Measurements from ENCODE around the gene SULT1B1. TPM values are rescaled to one million over a fixed set of nuclear protein-coding genes. Genes with fewer than 3 reads are reported as not detected.

SULT1B1 gene
- total and polyA plus RNA-seq, 5 experiments from 2014 or later, result 13.2 to 25.2 (median 18.2) TPM

DNA sequence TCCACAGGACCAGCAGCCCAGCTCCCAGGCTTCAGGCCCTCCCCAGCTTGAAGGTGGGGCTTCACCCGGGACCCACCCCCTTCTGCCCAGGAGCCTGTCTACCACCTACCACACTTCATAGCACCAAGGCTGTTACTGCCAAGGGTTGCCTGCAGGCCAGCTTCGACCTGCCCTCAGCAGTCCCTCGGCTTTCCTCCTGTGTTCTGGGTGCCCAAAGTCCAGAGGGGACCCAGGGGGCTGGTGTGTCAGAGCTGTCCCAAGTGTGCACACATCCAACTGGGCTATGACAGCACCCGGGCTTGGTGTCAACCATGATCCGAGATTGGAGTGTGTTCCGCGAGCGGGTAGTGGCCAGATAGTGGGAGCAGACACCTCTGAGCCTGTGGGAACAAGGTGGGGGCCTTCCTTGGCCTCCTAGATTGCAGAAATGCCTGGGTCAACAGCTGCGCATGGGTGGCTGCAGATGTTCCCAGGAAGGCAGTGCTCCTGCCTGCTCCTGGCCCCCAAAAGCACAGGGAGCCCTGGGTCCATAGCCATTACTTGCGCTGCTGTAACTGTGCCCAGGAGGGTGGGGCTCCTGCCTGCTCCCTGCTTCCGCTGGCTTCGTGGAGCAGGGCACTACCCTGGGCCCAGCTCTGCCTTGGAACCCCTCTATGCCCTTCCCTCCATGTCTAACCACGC lies 16.8 kb downstream of the SULT1B1 start:
- Mint-ChIP-seq H3K36me3 (peaks cover 23 to 66% (median 66%) of the 10 kb centered on the region in 3 donors), H3K9me3 (peaks cover 13 to 63% (median 39%) of the 10 kb centered on the region in 9 donors), H3K4me1 (peaks cover 0 to 14% (median under 1%) of the 10 kb centered on the region in 4 donors), H3K4me3 (no peak overlapping the region), H3K27ac (no peak overlapping the region), H3K27me3 (no peaks in the 10 kb centered on the region)
- DNase-seq (no peak), ATAC-seq (no peak)
- POLR2A ChIA-PET, result no interaction called here

DNA sequence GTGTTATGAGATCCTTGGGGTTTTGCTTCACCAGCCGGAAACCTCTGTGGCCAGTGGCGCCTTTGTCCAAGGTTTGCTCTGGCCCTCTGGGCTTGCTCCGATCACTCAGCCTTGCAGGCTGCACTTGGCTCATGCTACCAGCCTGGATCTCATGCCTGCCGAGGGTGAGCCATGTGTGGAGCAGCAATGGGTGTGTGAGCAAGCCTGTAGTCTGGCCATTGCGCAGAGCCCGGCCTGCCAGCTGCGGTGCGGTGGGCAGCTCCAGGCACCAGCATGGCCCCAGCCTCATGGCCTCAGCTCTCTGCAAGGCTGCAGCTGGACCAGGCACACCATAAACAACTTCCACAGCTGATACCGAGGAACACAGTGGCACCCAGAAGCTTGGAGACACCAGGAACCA lies 17.8 kb downstream of the SULT1B1 start:
- peak overlapping the region in 2 of 10 donors; percentile 22 to 39 for H3K27ac Mint-ChIP-seq
- peaks cover 13 to 65% (median 39%) of the 10 kb centered on the region in 9 donors for H3K9me3 Mint-ChIP-seq

GRCh38 chr4:69738872-69739271 lies 21.5 kb downstream of the SULT1B1 start:
- Mint-ChIP-seq H3K9me3 (peaks cover 4 to 37% (median 14%) of the 10 kb centered on the region in 9 donors), H3K27ac (peak overlapping the region in 1 of 10 donors; percentile 37), H3K4me1 (peaks cover 7 to 17% (median 9%) of the 10 kb centered on the region in 4 donors), H3K36me3 (peaks cover 22 to 44% (median 29%) of the 10 kb centered on the region in 3 donors), H3K4me3 (no peak overlapping the region), H3K27me3 (no peaks in the 10 kb centered on the region)
- DNase-seq, result no peak
- POLR2A ChIA-PET, result no interaction called here
- ATAC-seq, result no peak

More for the DNA sequence above, 17.8 kb downstream of the SULT1B1 start:
- DNase-seq, result no peak
- POLR2A ChIA-PET, result interaction anchor here (0.8 kb wide), 1 partner anchor 13 kb away, joined by 3 read pairs; no protein-coding TSS in a partner anchor
- no peak for ATAC-seq
- peaks cover 16 to 63% (median 56%) of the 10 kb centered on the region in 3 donors for H3K36me3 Mint-ChIP-seq
- H3K27me3 Mint-ChIP-seq, result no peaks in the 10 kb centered on the region
- H3K4me3 Mint-ChIP-seq, result no peak overlapping the region
- peaks cover 0 to 22% (median under 1%) of the 10 kb centered on the region in 4 donors for H3K4me1 Mint-ChIP-seq

DNA sequence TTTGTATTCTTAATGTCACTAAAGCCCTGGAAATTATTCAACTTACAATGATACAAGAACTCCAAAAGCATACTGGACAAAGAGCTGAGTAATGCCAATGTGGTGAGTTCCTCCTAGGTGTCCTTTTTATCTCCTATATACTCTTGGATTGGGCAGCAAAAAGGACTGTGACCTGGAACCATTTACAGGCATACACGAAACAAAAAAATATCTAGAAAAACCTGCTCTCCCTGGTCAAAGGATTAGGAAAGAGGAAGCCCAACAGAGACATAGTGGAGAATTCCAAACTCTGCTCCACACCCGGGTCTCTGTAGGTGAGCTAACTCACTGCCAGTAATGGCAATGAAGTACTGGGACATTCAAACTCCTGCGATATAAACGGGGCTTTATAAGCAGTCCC lies 25.3 kb downstream of the SULT1B1 start:
- Mint-ChIP-seq H3K4me3 (no peak overlapping the region), H3K36me3 (peaks cover 11 to 49% (median 47%) of the 10 kb centered on the region in 3 donors), H3K27ac (peak overlapping the region in 1 of 10 donors; percentile 49), H3K27me3 (no peaks in the 10 kb centered on the region), H3K9me3 (peaks cover 0 to 13% (median 5%) of the 10 kb centered on the region in 9 donors), H3K4me1 (peaks cover 7 to 13% (median 9%) of the 10 kb centered on the region in 4 donors)
- POLR2A ChIA-PET, result no interaction called here
- no peak for ATAC-seq
- DNase-seq, result no peak

DNA sequence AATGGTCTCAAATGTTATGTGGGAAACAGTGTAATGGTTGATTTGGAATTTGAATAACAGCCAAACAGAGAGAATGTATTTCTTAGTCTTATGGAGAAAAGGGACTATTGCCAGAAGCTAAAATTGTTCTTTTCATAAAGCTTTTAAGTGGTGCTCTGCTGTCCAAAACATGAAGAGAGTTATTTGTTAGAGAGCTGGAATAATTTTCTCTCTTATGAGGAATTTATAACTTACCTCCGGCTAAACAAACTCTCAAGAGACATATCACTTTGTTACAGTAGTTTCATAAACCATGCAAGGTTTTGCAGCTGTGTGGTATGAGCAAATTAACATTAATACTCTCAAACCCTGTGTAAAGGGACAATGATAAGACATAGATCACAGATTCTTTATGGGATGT lies 28.6 kb downstream of the SULT1B1 start:
- H3K36me3 Mint-ChIP-seq, result peaks cover 5 to 52% (median 34%) of the 10 kb centered on the region in 3 donors

DNA sequence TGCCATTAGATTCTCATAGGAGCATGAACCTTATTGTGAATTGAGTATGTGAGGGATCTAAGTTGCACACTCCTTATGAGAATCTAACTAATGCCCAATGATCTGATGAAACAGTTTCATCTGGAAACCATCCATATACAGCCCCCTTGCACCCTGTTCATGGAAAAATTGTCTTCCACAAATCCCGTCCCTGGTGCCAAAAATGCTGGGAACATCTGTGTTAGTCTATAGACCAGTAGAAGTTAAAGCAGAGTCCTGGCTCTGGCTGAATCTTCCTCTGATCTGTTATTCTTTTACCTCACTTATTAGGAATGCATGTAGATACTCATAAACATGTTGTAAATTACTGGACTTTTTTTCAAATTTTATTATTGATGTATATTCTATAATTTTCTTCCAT lies 29.2 kb downstream of the SULT1B1 start:
- POLR2A ChIA-PET, result no interaction called here
- no peaks in the 10 kb centered on the region for H3K9me3 Mint-ChIP-seq
- H3K4me3 Mint-ChIP-seq, result no peak overlapping the region
- peaks cover 5 to 58% (median 37%) of the 10 kb centered on the region in 3 donors for H3K36me3 Mint-ChIP-seq
- H3K27ac Mint-ChIP-seq, result peak overlapping the region in 1 of 10 donors; percentile 44
- DNase-seq (no peak), ATAC-seq (no peak)
- H3K27me3 Mint-ChIP-seq, result no peaks in the 10 kb centered on the region
- peaks cover 0 to 12% (median 5%) of the 10 kb centered on the region in 4 donors for H3K4me1 Mint-ChIP-seq

More for the DNA sequence above, 28.6 kb downstream of the SULT1B1 start:
- ATAC-seq (no peak), DNase-seq (no peak)
- H3K9me3 Mint-ChIP-seq, result no peaks in the 10 kb centered on the region
- no peak overlapping the region for H3K27ac Mint-ChIP-seq
- POLR2A ChIA-PET, result no interaction called here
- peaks cover 0 to 9% (median 6%) of the 10 kb centered on the region in 4 donors for H3K4me1 Mint-ChIP-seq
- no peaks in the 10 kb centered on the region for H3K27me3 Mint-ChIP-seq
- H3K4me3 Mint-ChIP-seq, result no peak overlapping the region

- Mint-ChIP-seq H3K9me3 (peaks cover 0 to 1% (median 0%) of the 10 kb centered on the region in 9 donors), H3K27me3 (no peaks in the 10 kb centered on the region), H3K4me3 (no peak overlapping the region), H3K27ac (no peak overlapping the region), H3K4me1 (peaks cover 0 to 8% (median 2%) of the 10 kb centered on the region in 4 donors), H3K36me3 (peaks cover 5 to 60% (median 42%) of the 10 kb centered on the region in 3 donors)
- ATAC-seq, result no peak
- no peak for DNase-seq
- POLR2A ChIA-PET, result no interaction called here
These were observed 30.4 kb downstream of the SULT1B1 start for GRCh38 chr4:69730002-69730401.

DNA sequence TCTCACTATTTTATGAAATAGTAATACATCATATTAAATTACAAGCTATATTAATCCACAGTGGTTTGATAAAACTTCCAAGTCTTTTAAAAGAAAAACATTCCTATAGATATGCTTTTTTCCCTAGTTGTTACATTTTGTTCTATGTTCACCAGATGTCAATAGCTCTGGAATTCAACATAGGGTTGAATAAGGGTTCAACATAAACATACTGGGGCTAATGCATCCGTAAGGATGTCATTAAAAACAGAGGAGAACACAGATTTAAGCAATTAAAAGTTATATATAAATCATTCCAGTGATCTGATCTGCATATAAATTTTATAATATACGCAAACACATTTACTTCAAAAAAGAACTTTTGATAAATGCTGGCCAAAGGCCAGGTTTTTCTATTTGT lies 32.5 kb downstream of the SULT1B1 start:
- POLR2A ChIA-PET, result no interaction called here
- Mint-ChIP-seq H3K27ac (peak overlapping the region in 1 of 10 donors; percentile 39), H3K36me3 (peaks cover 5 to 58% (median 42%) of the 10 kb centered on the region in 3 donors), H3K4me3 (no peak overlapping the region), H3K9me3 (peaks cover 0 to 5% (median 0%) of the 10 kb centered on the region in 9 donors), H3K27me3 (no peaks in the 10 kb centered on the region), H3K4me1 (peaks cover 0 to 8% (median 3%) of the 10 kb centered on the region in 4 donors)
- ATAC-seq (no peak), DNase-seq (no peak)

GRCh38 chr4:69727426-69727825 lies 33.0 kb downstream of the SULT1B1 start:
- POLR2A ChIA-PET, result no interaction called here
- H3K4me3 Mint-ChIP-seq, result no peak overlapping the region
- DNase-seq (no peak), ATAC-seq (no peak)
- peaks cover under 1 to 54% (median 41%) of the 10 kb centered on the region in 3 donors for H3K36me3 Mint-ChIP-seq
- no peak overlapping the region for H3K27ac Mint-ChIP-seq
- no peaks in the 10 kb centered on the region for H3K27me3 Mint-ChIP-seq
- peaks cover 0 to 5% (median 0%) of the 10 kb centered on the region in 9 donors for H3K9me3 Mint-ChIP-seq
- H3K4me1 Mint-ChIP-seq, result peaks cover 0 to 8% (median 3%) of the 10 kb centered on the region in 4 donors

GRCh38 chr4:69726971-69727370 lies 33.4 kb downstream of the SULT1B1 start:
- H3K27me3 Mint-ChIP-seq, result no peaks in the 10 kb centered on the region
- H3K4me1 Mint-ChIP-seq, result peaks cover 0 to 8% (median 3%) of the 10 kb centered on the region in 4 donors
- peak overlapping the region in 2 of 10 donors; percentile 7 to 43 for H3K27ac Mint-ChIP-seq
- ATAC-seq, result no peak
- no peak overlapping the region for H3K4me3 Mint-ChIP-seq
- H3K36me3 Mint-ChIP-seq, result peaks cover 0 to 53% (median 41%) of the 10 kb centered on the region in 3 donors
- POLR2A ChIA-PET, result no interaction called here
- peaks cover 0 to 5% (median 0%) of the 10 kb centered on the region in 9 donors for H3K9me3 Mint-ChIP-seq
- DNase-seq, result no peak

DNA sequence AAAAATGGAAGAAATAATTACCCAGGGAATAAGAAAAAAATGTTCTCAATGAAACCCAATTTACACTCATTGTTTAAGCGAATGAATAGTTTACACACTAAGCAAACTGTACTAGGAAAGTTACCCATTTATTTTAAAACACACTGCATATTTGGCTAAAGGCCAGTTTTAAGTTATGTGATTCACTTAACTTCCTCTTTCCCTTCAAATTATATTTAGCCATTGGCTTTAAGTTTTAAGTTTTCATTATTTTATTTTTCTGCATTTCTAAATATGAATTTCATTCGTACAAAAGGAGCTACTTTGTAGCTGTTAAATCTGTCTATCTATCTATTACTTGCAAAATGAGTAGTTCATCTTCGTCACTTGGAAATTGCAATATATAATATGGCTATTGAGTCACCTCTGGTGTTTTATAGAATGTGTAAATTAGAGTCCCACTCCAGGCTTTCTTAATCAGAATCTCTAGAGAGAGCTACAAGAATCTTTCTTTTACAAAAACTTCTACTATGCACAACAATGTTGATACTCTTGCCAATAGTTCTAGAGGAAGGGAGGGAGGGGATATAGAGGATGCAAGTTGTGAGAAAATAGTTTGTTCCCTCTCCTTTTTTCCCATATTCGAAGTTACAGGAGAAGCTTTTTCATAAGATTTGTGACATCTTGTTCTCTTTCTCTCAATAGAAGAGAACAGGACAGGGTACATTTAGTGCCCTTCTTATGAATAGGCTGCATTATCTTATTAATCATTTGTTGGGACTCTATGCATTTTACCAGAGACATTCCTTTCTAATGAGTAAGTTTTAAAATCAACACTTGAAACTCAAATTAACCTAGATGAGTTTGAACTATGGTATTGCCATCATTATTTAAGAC lies 41.8 kb downstream of the SULT1B1 start:
- peaks cover 0 to 17% (median 13%) of the 10 kb centered on the region in 3 donors for H3K36me3 Mint-ChIP-seq
- ATAC-seq (no peak), DNase-seq (no peak)
- H3K27me3 Mint-ChIP-seq, result no peaks in the 10 kb centered on the region
- peaks cover 0 to 7% (median 3%) of the 10 kb centered on the region in 4 donors for H3K4me1 Mint-ChIP-seq
- no peaks in the 10 kb centered on the region for H3K9me3 Mint-ChIP-seq
- H3K4me3 Mint-ChIP-seq, result no peak overlapping the region
- POLR2A ChIA-PET, result no interaction called here
- H3K27ac Mint-ChIP-seq, result peak overlapping the region in 2 of 10 donors; percentile 9 to 27

GRCh38 chr4:69717778-69718177 lies 42.6 kb downstream of the SULT1B1 start:
- Mint-ChIP-seq H3K4me1 (peaks cover 0 to 7% (median 3%) of the 10 kb centered on the region in 4 donors), H3K9me3 (peaks cover 0 to 2% (median 0%) of the 10 kb centered on the region in 9 donors), H3K27me3 (no peaks in the 10 kb centered on the region), H3K36me3 (peaks cover 0 to 10% (median 10%) of the 10 kb centered on the region in 3 donors), H3K4me3 (no peak overlapping the region), H3K27ac (no peak overlapping the region)
- POLR2A ChIA-PET, result no interaction called here
- DNase-seq (no peak), ATAC-seq (no peak)

Measured in naive thymus-derived CD8-positive, alpha-beta T cell (primary cell).